SK-N-SH treated with all-trans-retinoic acid at 6 μM for 48 hours (cell line): Measurements from ENCODE around the gene MAPKBP1.

Source experiments
- CSRNP3 ChIP-seq: fragments of 250-450 bp; sonication (Bioruptor Pico); IDR thresholded peaks from 2 replicates; pipeline ENCODE4 v1.5.1; 2021; ENCODE audit warnings: mild to moderate bottlenecking, moderate library complexity
- ISL1 ChIP-seq: fragments of 250-450 bp; sonication (Bioruptor Pico); IDR thresholded peaks from 2 replicates; pipeline ENCODE4 v2.1.2; 2022; ENCODE audit warnings: mild to moderate bottlenecking, moderate library complexity
- TCF4 ChIP-seq: fragments of 250-450 bp; sonication (Bioruptor Pico); IDR thresholded peaks from 2 replicates; pipeline ENCODE4 v1.8.0; 2021; ENCODE audit warnings: mild to moderate bottlenecking, moderate library complexity, borderline replicate concordance
- ZNF565 ChIP-seq: fragments of 450-650 bp; formaldehyde crosslinking; conservative IDR thresholded peaks from 2 replicates; pipeline ENCODE4 v1.5.0; 2020; ENCODE audit warnings: low read depth, mild to moderate bottlenecking, moderate library complexity
- ZNF70 ChIP-seq: fragments of 450-650 bp; formaldehyde crosslinking; IDR thresholded peaks from 2 replicates; pipeline ENCODE4 v1.5.0; 2020; ENCODE audit warnings: mild to moderate bottlenecking, moderate library complexity

- no peak for TF ChIP-seq CSRNP3 (CRISPR knock-in tag)
- TF ChIP-seq TCF4 (CRISPR knock-in tag): no peak
- TF ChIP-seq ZNF70 (CRISPR knock-in tag): no peak
- TF ChIP-seq ISL1 (CRISPR knock-in tag): no peak
- no peak for TF ChIP-seq ZNF565
Observed at GRCh38 chr15:41790169-41790568, 15.9 kb downstream of the MAPKBP1 start.
